Stimulated activated naive CD8-positive, alpha-beta T cell treated with anti-CD3 and anti-CD28 coated beads, Interleukin-15, amount 100 ng/mL, for 72 hours (primary cell): Measurements from ENCODE around the gene GSE1.

ENCODE experiments used
- ATAC-seq: fragments of 150-1000 bp; cut with Tn5 transposase; 2 replicates; pipeline ENCODE4 v1.10.0; 2021; ENCODE audit warnings: mild to moderate bottlenecking, moderate library complexity
- DNase-seq, 2 donors: peaks; one replicate each; pipeline ENCODE4 v3.0.0; 2021 to 2022
- H3K27ac Mint-ChIP-seq, 2 donors: one replicate each; pipeline ENCODE4 v1.8.0; 2022; ENCODE audit warnings: mild to moderate bottlenecking in 2 of 2, mixed read lengths in 2 of 2, moderate library complexity in 2 of 2
- H3K27me3 Mint-ChIP-seq: one replicate; pipeline ENCODE4 v1.8.0; 2022; ENCODE audit warnings: mixed read lengths
- H3K4me1 Mint-ChIP-seq: one replicate; pipeline ENCODE4 v1.8.0; 2022; ENCODE audit warnings: mild to moderate bottlenecking, mixed read lengths
- H3K4me3 Mint-ChIP-seq, 2 donors: one replicate each; pipeline ENCODE4 v1.8.0; 2022; ENCODE audit warnings: mild to moderate bottlenecking in 2 of 2, mixed read lengths in 2 of 2, moderate library complexity in 1 of 2
- H3K9me3 Mint-ChIP-seq, 2 donors: one replicate each; pipeline ENCODE4 v1.8.0; 2022; ENCODE audit warnings: mixed read lengths in 2 of 2

The GSE1 gene

DNA sequence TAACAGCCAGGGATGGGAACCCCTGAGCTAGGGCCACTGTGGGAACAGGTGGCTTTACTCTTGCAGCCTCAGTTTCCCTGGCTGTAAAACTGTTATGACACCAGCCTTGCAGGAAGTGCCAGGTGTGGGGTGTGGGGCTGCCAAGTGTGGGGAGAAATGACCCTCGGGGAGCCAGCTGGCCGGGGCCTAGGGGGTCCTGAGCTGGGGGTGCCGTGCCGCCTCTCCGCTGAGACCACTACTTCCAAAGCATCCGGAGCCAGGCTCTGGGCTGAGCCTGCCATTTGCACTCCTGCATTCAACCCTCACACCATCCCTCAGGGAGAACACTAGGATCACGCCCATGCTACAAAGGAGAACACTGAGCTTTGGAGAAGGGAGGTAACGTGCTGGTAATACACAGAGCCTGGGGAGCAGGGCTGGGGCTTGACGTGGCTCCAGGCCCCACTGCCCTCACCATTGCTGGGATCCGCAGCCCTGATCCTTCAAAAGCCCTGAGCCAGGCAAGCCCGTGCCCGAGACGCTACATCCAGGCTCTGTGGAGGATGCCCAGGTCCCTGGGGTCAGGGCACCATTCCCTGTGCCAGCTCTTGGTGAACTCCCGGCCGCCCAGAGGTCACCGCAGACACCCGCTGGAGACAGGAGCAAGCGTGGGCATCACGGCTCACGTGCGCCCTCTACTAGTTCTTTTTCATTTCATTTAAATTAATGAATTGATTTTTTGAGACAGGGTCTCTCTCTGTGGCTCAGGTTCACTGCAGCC lies 104.5 kb downstream of the GSE1 start:
- DNase-seq (peak; percentile 53 to 55), ATAC-seq (peak; percentile 55)
- Mint-ChIP-seq H3K27me3 (peaks cover 23% of the 10 kb centered on the region), H3K4me3 (no peak overlapping the region), H3K4me1 (peaks cover 27% of the 10 kb centered on the region), H3K27ac (no peak overlapping the region), H3K9me3 (no peaks in the 10 kb centered on the region)

DNA sequence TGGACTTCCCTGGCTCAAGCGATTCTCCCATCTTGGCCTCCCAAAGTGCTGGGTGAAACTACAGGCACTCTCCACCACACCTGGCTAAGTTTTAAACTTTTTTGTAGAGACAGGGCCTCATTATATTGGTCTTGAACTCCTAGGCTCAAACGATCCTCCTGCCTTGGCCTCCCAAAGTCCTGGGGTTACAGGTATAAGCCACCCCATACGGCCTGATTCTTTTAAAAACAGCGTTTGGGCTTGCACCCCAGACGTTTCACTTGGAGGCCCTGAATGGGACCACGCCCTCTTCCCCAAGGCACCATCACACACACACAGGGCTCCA lies 105.0 kb downstream of the GSE1 start:
- H3K9me3 Mint-ChIP-seq = no peaks in the 10 kb centered on the region
- H3K4me1 Mint-ChIP-seq = peaks cover 27% of the 10 kb centered on the region
- H3K4me3 Mint-ChIP-seq = no peak overlapping the region
- no peak overlapping the region for H3K27ac Mint-ChIP-seq
- no peak for DNase-seq
- ATAC-seq = no peak
- peaks cover 23% of the 10 kb centered on the region for H3K27me3 Mint-ChIP-seq

DNA sequence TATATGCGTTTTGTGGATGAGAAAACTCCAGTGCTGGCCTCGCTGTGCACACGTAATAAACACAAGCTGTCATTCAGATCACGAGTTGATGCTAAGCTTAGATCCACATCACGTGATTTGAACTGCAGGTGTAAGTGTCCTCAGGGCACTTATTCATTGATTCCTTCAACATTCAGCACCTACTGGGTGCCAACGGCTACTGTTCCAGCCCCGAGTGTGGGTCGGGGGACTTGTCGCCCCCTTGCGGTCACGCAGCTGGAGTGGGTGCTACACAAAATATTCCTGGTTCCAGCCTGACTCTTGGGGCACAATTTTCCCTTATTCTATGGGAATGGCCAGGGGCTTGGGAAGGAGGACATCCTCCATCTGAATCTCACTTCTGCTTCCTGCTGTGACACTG lies 105.6 kb downstream of the GSE1 start:
- DNase-seq (no peak), ATAC-seq (no peak)
- Mint-ChIP-seq H3K4me1 (peaks cover 27% of the 10 kb centered on the region), H3K4me3 (no peak overlapping the region), H3K9me3 (no peaks in the 10 kb centered on the region), H3K27ac (no peak overlapping the region), H3K27me3 (peaks cover 23% of the 10 kb centered on the region)

DNA sequence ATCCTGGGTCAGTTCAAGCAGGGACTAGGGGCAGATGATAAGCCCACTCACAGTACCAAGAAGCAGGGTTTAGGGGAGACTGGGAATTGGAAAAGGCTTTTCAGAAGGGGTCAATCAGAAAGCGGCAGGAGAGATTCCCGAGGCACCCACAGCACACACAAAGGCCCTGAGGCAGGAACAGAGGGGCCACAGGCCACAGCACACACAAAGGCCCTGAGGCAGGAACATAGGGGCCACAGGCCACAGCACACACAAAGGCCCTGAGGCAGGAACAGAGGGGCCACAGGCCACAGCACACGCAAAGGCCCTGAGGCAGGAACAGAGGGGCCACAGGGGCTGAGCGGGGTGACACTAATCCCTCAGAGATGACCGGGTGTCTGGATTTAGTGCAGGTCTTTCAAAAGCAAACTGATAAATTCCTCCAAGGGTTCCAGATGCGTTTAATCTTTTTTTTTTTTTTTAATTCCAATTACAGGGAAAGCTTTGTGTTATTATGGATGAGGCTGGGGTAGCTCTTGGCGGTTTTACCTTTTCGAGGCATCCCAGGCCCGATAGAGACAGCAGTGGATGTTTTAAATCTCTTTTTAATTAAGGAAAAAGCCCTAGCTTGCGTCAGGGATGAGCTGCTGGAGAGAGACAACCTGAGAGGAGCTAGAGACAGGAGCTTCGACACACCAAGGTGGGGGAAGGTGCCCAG lies 106.6 kb downstream of the GSE1 start:
- Mint-ChIP-seq H3K27me3 (peaks cover 23% of the 10 kb centered on the region), H3K27ac (no peak overlapping the region), H3K9me3 (no peaks in the 10 kb centered on the region), H3K4me1 (peaks cover 27% of the 10 kb centered on the region), H3K4me3 (no peak overlapping the region)
- ATAC-seq = no peak
- no peak for DNase-seq

DNA sequence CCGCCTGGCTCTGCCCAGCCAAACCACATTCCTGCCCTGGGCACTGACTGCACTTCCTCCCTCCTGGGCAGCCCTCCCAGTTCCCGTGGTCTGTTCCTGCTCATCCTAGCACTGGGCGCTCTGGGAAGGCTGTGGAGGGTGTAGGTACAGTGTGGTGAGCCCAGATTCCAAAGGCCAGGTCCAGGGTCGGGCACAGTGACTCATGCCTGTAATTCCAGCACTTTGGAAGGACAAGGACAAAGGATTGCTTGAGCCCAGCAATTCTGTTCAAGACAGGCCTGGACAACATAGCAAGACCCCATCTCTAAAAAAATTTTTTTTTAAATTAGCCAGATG lies 107.1 kb downstream of the GSE1 start:
- no peak overlapping the region for H3K27ac Mint-ChIP-seq
- H3K4me3 Mint-ChIP-seq = no peak overlapping the region
- H3K9me3 Mint-ChIP-seq = no peaks in the 10 kb centered on the region
- H3K4me1 Mint-ChIP-seq = peaks cover 22% of the 10 kb centered on the region
- ATAC-seq (no peak), DNase-seq (no peak)
- peaks cover 22% of the 10 kb centered on the region for H3K27me3 Mint-ChIP-seq

DNA sequence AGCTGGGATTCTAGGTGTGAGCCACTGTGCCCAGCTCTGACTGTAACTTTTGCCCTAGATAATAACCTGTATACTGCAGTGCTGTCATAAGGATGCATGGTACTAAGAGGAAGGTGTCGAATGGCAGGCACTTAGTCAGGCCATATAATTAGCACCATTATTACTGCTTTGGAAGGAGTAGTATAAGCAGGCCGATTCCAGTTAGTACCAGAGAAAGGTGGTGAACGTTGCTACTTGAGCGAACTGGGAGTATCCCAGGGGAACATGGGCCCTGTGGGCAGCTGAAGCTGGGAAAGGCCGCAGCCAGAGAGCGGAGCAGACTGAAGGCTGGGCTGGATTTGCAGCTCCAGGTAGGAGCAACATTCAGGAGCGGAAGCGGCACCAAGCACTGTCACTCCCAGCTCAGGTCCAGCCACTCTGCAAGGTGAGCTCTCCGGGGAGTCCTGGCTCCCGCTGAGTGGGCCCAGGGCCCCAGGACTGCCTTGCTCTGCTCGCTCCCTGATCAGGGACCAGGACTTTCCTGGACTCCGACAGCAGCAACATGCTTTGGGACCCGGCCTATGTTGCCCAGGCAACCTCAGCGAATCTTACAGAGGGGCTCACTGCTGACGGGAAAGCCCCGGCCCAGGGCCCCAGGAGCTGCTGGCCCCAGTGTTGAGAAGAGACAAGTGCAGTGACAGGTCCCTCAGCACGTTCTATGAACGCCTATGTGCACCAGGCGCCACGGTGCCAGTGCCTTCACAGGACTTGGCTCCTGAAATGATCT lies 109.2 kb downstream of the GSE1 start:
- no peaks in the 10 kb centered on the region for H3K9me3 Mint-ChIP-seq
- ATAC-seq (no peak), DNase-seq (no peak)
- H3K27me3 Mint-ChIP-seq = peaks cover 6% of the 10 kb centered on the region
- peaks cover 9% of the 10 kb centered on the region for H3K4me1 Mint-ChIP-seq
- no peak overlapping the region for H3K4me3 Mint-ChIP-seq
- no peak overlapping the region for H3K27ac Mint-ChIP-seq

DNA sequence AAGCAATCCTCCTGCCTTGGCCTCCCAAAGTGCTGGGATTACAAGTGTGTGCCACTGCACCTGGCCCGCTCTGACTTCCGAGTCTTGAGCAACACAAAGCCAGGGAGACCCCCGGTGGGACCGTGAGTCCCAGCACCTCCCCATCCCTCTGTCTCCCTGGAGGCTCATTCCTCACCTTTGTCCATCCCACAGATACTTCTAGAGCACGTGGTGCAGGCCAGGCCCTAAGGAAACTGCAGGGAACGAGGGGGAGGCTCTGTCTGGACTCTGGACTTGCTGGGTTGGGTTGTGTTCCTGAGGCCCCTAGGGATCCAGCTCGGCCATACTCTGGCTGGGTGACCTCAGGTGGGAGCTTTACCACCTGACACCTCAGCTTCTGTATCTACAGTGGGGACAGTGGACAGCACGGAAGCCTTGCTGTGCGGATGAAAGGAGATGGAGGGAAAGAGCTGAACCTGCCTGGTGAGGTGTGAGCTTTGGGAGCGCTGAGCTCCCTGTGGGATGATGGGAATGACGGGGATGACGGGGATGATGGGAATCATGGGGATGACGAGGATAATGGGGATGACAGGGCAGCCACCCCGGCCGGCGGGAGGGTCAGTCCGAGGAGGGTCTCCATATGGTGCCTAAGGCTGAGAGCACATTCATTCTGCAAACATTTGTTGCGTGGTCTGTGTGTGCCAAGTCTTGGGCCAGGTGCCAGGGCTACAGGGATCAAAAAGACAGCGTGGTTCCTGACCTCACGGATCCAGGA lies 111.2 kb downstream of the GSE1 start:
- DNase-seq (no peak), ATAC-seq (no peak)
- peaks cover 1% of the 10 kb centered on the region for H3K4me1 Mint-ChIP-seq
- H3K27ac Mint-ChIP-seq = no peak overlapping the region
- no peak overlapping the region for H3K4me3 Mint-ChIP-seq
- H3K27me3 Mint-ChIP-seq = no peaks in the 10 kb centered on the region
- no peaks in the 10 kb centered on the region for H3K9me3 Mint-ChIP-seq

DNA sequence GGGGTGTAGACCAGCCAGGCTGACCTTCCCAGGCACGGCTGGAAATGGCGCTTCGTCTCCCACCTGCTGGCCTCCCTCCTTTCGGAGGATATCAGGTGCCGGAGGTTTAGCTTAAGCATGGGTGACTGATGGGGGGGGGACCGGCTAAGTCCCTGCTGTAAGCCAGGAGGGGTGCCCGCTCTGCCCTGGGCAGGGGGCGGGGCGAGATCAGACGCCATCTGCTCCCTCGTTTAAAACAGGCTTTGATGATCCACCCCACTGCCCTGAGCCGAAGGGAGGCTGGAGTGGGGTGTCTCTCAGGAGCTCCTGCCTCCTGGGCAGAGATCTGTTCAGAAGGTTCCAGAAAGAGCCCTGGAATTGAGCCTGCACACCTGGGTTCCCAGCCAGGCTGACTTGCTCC lies 111.8 kb downstream of the GSE1 start:
- Mint-ChIP-seq H3K27ac (no peak overlapping the region), H3K4me3 (no peak overlapping the region), H3K27me3 (no peaks in the 10 kb centered on the region), H3K9me3 (no peaks in the 10 kb centered on the region), H3K4me1 (peaks cover 6% of the 10 kb centered on the region)
- DNase-seq (no peak), ATAC-seq (no peak)
